Hypothalamus (tissue), 51 donors: ENCODE results near the gene MX2.
"Not testable (repeated sequence)": the region's sequence is repeated elsewhere in the genome, so short reads cannot be mapped to it uniquely, and the experiment has no call there.

Experiments used
- DNase-seq, 51 donors: peaks; one replicate each; lab custom pipeline; 2025; lab: John Stamatoyannopoulos, UW

MX2 gene

GRCh38 chr21:41333752-41334151, 28.1 kb upstream of the MX2 start:
- DNase-seq: no peak

- DNase-seq: no peak
Observed at GRCh38 chr21:41337515-41337914, 24.3 kb upstream of the MX2 start.

GRCh38 chr21:41338455-41338854, 23.4 kb upstream of the MX2 start:
- no peak for DNase-seq

GRCh38 chr21:41342035-41342434, 19.8 kb upstream of the MX2 start:
- no peak for DNase-seq

GRCh38 chr21:41344146-41344545, 17.7 kb upstream of the MX2 start:
- DNase-seq: no peak

GRCh38 chr21:41345356-41345755, 16.5 kb upstream of the MX2 start:
- DNase-seq: no peak

- no peak for DNase-seq
Observed at GRCh38 chr21:41345934-41346685, 15.7 kb upstream of the MX2 start.

- no peak for DNase-seq
Observed at GRCh38 chr21:41346758-41347157, 15.1 kb upstream of the MX2 start.

- no peak for DNase-seq
Observed at GRCh38 chr21:41348434-41348833, 13.4 kb upstream of the MX2 start.

GRCh38 chr21:41349126-41349525, 12.7 kb upstream of the MX2 start:
- peak in 1 of 51 donors; percentile 29 for DNase-seq

GRCh38 chr21:41349619-41350390, 12.0 kb upstream of the MX2 start:
- peak in 1 of 51 donors; percentile 18 for DNase-seq

GRCh38 chr21:41350436-41351155, 11.2 kb upstream of the MX2 start:
- no peak for DNase-seq

- no peak for DNase-seq
Observed at GRCh38 chr21:41357546-41357945, 4.3 kb upstream of the MX2 start.

- DNase-seq: no peak
Observed at GRCh38 chr21:41358193-41359166, 3.3 kb upstream of the MX2 start.

- DNase-seq: no peak
Observed at GRCh38 chr21:41359286-41359685, 2.5 kb upstream of the MX2 start.

GRCh38 chr21:41359754-41360071, 2.1 kb upstream of the MX2 start:
- DNase-seq: not testable (repeated sequence)

- peak in 1 of 51 donors; percentile 8 for DNase-seq
Observed at GRCh38 chr21:41360072-41360821, 1.6 kb upstream of the MX2 start.

- no peak for DNase-seq
Observed at GRCh38 chr21:41361053-41361785, 608 bp upstream of the MX2 start.
